ENCODE results near the gene ARHGEF38. TPM values are rescaled to one million over a fixed set of nuclear protein-coding genes. Genes with fewer than 3 reads are reported as not detected.
A peak's percentile ranks its signal among the peaks of the same experiment; 100 is the strongest.

The ARHGEF38 gene
- total and polyA plus RNA-seq, 8 donors = 0.61 to 23.2 (median 2.5) TPM

DNA sequence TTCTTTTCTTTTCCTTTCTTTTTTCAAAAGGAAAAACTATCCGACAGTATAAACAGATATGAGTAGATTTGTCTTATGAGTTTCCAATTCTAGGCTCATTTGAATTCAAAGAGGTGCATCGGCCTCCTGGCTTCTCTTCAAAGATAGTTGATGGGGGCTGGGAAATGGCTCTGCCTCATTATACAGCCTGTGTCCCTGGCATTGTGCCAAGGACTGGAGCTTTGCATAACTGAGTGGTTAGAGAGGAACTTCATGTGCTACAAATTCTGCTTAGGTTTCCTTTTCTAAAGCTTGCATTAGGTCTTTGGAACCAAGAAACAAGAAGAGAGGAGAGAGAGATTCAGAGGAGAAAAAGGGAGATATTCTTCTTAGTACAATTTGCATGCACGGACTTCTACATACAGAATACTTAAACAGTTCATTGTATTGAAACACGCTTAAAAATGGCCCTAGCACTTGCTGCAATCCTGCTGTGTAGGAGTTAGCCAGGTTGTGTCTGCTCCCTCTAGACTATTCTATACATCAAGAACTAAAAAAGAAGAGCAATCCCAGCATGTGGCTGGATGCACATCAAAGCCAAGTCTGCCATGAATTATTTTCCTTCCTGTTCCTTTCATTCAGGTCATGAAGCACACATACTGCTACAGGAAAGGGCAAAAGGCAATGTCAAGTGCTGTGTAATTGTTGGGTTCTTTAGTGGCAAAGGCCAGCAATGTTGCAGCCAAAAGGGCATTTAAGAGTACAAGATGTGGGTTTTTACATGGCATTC is 85.2 kb downstream of the ARHGEF38 start:
- Histone ChIP-seq H3K27me3 (no peaks in the 10 kb centered on the region), H3K36me3 (no peaks in the 10 kb centered on the region), H3K4me3 (no peak overlapping the region), H3K4me1 (peaks cover 8 to 39% (median 34%) of the 10 kb centered on the region in 4 donors), H3K9me3 (no peaks in the 10 kb centered on the region), H3K27ac (peak overlapping the region in 3 of 5 donors; percentile 4 to 56 (median 9))
- peak in 1 of 3 donors; percentile 14 for TF ChIP-seq POLR2AphosphoS5 (IDR thresholded peaks at IDR 0.05)
- TF ChIP-seq, protein P1, sequence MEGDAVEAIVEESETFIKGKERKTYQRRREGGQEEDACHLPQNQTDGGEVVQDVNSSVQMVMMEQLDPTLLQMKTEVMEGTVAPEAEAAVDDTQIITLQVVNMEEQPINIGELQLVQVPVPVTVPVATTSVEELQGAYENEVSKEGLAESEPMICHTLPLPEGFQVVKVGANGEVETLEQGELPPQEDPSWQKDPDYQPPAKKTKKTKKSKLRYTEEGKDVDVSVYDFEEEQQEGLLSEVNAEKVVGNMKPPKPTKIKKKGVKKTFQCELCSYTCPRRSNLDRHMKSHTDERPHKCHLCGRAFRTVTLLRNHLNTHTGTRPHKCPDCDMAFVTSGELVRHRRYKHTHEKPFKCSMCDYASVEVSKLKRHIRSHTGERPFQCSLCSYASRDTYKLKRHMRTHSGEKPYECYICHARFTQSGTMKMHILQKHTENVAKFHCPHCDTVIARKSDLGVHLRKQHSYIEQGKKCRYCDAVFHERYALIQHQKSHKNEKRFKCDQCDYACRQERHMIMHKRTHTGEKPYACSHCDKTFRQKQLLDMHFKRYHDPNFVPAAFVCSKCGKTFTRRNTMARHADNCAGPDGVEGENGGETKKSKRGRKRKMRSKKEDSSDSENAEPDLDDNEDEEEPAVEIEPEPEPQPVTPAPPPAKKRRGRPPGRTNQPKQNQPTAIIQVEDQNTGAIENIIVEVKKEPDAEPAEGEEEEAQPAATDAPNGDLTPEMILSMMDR (IDR thresholded peaks at IDR 0.05) = no peak
- peak; percentile 60 to 79 for DNase-seq
- intact Hi-C loops (cut with DNase I; ENCODE audit: low total_unique reads) = no loop called here
- WGBS, 5 donors = 55 to 59% (median 57%) methylated on average over 4 of the region's 4 CpGs

DNA sequence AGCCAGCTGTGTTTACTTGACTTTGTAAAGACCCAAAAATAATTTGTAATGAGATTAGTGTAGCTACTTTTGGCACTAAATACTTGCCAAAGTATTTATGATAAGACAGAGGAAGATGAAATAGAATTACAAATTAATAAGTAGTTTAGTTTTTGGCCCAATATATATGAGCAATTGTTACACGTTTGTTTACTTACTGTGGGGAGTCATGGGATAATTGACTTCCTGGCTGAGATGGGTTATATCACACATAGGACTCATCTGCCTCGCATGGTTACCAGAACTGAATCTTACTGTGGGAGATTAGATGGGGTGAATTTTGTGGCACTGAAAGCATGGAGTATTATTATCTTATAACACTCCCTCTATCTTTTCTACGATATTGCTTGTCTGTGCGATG is 89.4 kb downstream of the ARHGEF38 start:
- WGBS, 5 donors = 63 to 77% (median 68%) methylated on average over 4 of the region's 4 CpGs
- Histone ChIP-seq H3K4me1 (peaks cover 0 to 15% (median 11%) of the 10 kb centered on the region in 4 donors), H3K4me3 (no peak overlapping the region), H3K27me3 (no peaks in the 10 kb centered on the region), H3K27ac (no peak overlapping the region), H3K9me3 (no peaks in the 10 kb centered on the region), H3K36me3 (no peaks in the 10 kb centered on the region)
- DNase-seq = no peak
- TF ChIP-seq, protein P1 (IDR thresholded peaks at IDR 0.05) = no peak
- TF ChIP-seq POLR2AphosphoS5 (IDR thresholded peaks at IDR 0.05) = no peak
- TF ChIP-seq POLR2A (IDR thresholded peaks at IDR 0.05) = no peak
- TF ChIP-seq EP300 (IDR thresholded peaks at IDR 0.05) = no peak
- intact Hi-C loops (cut with DNase I; ENCODE audit: low total_unique reads) = no loop called here

DNA sequence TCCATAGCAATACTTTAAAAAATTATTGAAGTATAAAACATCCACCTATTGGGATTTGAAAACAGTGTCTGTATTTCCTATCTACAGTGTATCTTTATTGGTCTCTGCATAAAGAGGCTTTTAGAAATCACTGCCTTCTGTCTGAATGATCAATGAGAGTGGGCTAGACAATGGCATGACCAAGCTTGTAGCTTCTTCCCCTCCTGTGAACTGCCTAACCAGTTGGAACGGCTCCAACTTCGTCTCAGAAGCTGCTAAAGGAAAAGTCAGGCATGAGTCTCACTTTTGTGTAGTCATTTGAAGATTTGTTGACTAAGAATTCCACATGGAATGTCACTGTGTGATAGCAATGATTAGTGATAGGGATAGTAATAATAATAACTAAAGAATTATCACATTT is 91.8 kb downstream of the ARHGEF38 start:
- TF ChIP-seq POLR2AphosphoS5 (IDR thresholded peaks at IDR 0.05) = no peak
- TF ChIP-seq, protein P1 (IDR thresholded peaks at IDR 0.05) = no peak
- TF ChIP-seq POLR2A (IDR thresholded peaks at IDR 0.05) = no peak
- no peak for TF ChIP-seq EP300 (IDR thresholded peaks at IDR 0.05)
- Histone ChIP-seq H3K27ac (no peak overlapping the region), H3K9me3 (no peaks in the 10 kb centered on the region), H3K4me3 (no peak overlapping the region), H3K36me3 (no peaks in the 10 kb centered on the region), H3K4me1 (no peaks in the 10 kb centered on the region), H3K27me3 (no peaks in the 10 kb centered on the region)
- intact Hi-C loops (cut with DNase I; ENCODE audit: low total_unique reads) = no loop called here
- DNase-seq = no peak
- WGBS, 5 donors = 44 to 62% (median 55%) methylated on average over 2 of the region's 2 CpGs

DNA sequence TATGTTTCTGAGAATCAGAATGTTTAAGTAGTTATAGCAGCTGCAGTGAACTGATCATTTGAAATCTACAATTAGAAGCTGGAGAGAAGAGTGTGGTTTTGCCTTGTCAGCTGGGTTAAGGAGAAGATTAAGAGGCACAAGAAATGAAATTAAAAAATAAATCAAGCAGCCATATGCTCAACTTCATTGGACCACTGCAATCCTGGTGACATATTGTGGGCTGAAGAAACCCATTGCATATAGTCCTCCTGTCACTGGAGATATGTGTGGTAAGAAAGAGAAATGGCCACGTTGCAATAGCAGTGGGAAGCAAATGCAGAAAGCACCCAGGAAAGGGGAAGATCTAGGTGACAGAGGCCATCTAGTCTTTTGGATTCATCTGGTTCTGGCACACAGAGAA is 93.0 kb downstream of the ARHGEF38 start:
- Histone ChIP-seq H3K4me1 (no peaks in the 10 kb centered on the region), H3K4me3 (no peak overlapping the region), H3K27me3 (no peaks in the 10 kb centered on the region), H3K36me3 (no peaks in the 10 kb centered on the region), H3K27ac (no peak overlapping the region), H3K9me3 (no peaks in the 10 kb centered on the region)
- intact Hi-C loops (cut with DNase I; ENCODE audit: low total_unique reads) = no loop called here
- DNase-seq = no peak
- no peak for TF ChIP-seq POLR2A (IDR thresholded peaks at IDR 0.05)
- no peak for TF ChIP-seq POLR2AphosphoS5 (IDR thresholded peaks at IDR 0.05)
- TF ChIP-seq, protein P1 (IDR thresholded peaks at IDR 0.05) = no peak
- no peak for TF ChIP-seq EP300 (IDR thresholded peaks at IDR 0.05)
- WGBS, 5 donors = 55 to 89% (median 76%) methylated on average over 1 of the region's 1 CpG
